ENCODE data around the gene CD82.

DNA sequence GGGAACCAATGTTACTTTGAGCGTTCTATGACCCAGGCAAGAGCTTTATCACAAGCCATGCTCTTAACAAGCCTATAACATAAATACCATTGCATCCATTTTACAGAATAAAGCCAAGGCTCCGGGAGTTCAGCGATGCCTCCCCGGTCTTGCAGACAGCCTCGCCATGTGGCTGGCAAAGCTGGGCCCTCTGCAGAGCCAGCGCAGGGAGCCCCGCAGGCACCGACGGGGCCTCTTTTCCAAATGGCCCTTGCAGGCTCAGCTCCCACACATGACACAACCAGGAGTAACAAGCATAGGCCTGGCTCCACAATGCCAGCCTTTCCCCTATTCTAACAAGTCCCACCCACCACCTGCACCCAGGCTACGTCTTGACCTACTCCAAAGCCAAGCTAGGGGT, 89.1 kb downstream of the CD82 start:
- TF ChIP-seq, protein P1, sequence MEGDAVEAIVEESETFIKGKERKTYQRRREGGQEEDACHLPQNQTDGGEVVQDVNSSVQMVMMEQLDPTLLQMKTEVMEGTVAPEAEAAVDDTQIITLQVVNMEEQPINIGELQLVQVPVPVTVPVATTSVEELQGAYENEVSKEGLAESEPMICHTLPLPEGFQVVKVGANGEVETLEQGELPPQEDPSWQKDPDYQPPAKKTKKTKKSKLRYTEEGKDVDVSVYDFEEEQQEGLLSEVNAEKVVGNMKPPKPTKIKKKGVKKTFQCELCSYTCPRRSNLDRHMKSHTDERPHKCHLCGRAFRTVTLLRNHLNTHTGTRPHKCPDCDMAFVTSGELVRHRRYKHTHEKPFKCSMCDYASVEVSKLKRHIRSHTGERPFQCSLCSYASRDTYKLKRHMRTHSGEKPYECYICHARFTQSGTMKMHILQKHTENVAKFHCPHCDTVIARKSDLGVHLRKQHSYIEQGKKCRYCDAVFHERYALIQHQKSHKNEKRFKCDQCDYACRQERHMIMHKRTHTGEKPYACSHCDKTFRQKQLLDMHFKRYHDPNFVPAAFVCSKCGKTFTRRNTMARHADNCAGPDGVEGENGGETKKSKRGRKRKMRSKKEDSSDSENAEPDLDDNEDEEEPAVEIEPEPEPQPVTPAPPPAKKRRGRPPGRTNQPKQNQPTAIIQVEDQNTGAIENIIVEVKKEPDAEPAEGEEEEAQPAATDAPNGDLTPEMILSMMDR (conservative IDR thresholded peaks at IDR 0.05), result no peak
- no peak for TF ChIP-seq ZFX (IDR thresholded peaks at IDR 0.05)
